Sciatic nerve (tissue), 2 donors: ENCODE measurements around the gene PLCXD1. TPM values are rescaled to one million over a fixed set of nuclear protein-coding genes. Genes with fewer than 3 reads are reported as not detected.
"Not testable (repeated sequence)": the region's sequence is repeated elsewhere in the genome, so short reads cannot be mapped to it uniquely, and the experiment has no call there.

Experiments
- ATAC-seq: fragments of 200-7000 bp; cut with Tn5 transposase; one replicate; pipeline ENCODE4 v1.9.1; 2020; ENCODE audit warnings: mild to moderate bottlenecking, moderate library complexity
- DNase-seq: peaks from one replicate; pipeline ENCODE4 v3.0.0-alpha.2; 2020; ENCODE audit warnings: low spot score
- intact Hi-C: fragments of 100-400 bp; cut with DNase I; formaldehyde crosslinking; loops from one replicate; pipeline ENCODE4 v1.14.2; 2022
- total RNA-seq: library from RNA; stranded (reverse); fragmentation: NEBNext Ultra II Directional; extraction: Animal tissue kit (Norgen Biotek cat#: 25700); gene quantifications from one replicate; pipeline ENCODE4 v1.2.1, GENCODE V29; 2021
- donor health status: DM: no; HTN: no; CAD: no.
- donor health status: DM: no; HTN: no; CAD: no.

Gene PLCXD1
- total RNA-seq, 1 donor from 2014 or later: 11.0 TPM

DNA sequence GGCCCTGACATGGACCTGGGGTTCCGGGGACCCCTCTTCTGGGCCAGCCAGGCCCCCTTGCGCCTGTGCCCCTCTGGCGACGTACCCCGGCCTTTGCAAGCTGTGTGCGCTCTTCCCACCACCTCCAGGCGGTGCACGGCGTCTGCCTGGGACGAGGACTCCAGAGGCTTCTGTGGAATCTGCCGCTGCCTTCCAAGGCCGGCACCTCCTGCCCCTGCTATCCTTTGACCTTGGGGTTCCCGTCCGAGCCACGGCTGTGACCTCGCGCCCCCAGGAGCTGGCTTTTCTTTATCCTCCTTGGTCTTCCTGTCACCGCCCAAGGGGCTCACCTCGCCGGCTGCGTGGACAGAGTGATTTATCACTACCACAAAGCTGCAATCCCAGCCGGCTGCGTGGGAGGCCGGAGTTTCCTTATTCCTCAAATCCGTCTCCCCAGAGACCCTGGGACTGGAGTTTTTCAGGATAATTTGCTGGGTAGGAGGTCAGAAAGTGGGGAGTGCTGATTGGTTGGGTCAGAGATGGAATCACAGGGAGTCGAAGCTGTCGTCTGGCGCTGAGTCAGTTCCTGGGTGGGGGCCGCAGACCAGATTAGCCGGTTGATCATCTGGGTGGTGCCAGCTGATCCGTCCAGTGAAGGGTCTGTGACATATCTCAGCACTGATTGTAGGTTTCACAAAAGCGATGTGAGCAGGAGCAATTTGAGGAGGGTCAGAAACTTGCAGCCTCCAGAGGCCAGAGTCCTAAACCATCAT, 19.8 kb upstream of the PLCXD1 start:
- ATAC-seq (no peak), DNase-seq (no peak)
- intact Hi-C loops: no loop called here

DNA sequence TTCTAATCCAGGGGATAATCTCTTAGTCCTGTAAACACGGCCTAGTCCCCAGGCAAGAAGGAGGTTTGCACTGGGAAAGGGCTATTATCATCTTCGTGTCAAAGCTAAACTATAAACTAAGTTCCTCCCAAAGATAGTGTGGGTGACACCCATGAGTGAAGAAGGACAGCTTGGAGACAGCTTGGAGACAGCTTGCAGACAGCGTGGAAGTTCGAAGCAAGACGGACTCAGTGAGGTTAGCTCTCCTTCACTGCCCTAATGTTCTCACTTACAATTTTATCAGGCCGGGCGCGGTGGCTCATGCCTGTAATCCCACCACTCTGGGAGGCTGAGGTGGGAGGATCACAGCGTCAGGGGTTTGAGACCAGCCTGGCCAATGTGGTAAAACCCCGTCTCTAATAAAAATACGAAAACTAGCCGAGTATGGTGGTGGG, 19.2 kb upstream of the PLCXD1 start:
- intact Hi-C loops: no loop called here
- DNase-seq: no peak
- no peak for ATAC-seq

DNA sequence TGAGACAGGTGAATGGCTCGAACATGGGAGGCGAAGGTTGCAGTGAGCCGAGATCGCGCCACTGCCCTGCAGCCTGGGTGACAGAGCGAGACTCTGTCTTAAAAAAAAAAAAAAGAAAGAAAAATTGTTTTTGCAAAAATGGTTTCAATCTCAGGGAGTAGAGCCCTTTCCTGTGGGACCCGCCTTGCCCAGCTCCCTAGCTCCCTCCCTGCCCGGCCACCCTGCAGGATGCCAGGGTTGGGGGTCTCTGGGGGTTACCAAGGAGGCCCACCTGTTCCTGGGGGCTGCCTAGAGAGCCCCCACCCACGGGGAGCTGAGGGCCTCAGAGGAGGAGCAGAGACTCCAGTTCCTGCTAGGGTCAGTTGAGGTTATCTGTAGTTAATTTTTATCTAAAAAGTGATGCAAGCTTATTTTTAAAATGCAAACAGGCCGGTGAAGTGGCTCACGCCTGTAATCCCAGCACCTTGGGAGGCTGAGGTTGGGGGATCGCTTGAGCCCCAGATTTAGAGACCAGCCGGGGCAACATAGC, 18.7 kb upstream of the PLCXD1 start:
- ATAC-seq (no peak), DNase-seq (no peak)
- intact Hi-C loops: no loop called here

DNA sequence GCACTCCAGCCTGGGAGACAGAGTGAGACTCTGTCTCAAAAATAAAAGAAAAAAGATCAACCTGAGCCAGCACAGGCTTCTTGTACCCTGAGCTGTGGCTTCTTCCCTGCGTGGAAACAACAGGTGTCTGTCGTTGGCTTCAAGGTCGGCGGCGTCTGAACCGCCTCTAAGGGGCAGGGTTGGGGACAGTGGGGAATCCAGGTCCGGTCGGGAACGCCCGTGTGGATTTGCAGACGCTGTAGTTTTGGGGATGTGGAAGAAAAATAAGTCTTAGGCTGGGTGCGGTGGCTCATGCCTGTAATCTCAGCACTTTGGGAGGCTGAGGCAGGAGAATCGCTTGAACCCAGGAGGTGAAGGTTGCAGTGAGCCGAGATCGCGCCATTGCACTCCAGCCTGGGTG, 17.2 kb upstream of the PLCXD1 start:
- intact Hi-C loops, ATAC-seq, DNase-seq: not testable (repeated sequence)

DNA sequence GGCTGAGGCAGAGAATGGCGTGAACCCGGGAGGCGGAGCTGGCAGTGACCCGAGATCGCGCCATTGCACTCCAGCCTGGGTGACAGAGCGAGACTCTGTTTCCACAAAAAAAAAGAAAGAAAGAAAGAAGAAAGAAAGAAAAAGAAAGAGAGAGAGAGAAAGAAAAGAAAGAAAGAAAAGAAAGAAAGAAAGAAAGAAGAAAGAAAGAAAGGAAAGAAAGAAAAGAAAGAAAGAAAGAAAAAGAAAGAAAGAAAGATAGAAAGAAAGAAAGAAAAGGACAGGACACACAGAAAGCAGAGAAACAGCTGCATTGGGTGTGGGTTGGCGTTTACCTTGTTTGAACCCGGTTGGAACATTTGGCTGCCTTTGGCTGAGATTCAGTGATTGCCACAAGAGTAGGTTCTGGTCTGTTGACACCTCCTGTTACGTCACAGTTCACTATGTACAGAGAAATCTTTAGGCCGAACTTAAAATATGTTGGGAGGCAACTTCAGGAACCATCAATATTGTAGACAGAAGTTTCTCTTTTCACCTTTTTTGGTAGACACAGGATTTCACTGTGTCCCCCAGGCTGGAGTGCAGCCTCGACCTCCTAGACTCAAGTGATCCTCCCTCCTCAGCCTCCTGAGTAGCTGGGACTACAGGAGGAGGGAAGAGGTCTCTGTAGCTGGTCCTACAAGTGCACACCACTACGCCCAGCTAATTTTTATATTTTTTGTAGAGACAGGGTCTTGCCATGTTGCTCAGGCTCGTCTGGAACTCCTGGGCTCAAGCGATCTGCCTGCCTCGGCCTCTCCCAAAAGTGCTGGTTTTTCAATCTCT, 16.3 kb upstream of the PLCXD1 start:
- DNase-seq (no peak), ATAC-seq (no peak)
- intact Hi-C loops: no loop called here

DNA sequence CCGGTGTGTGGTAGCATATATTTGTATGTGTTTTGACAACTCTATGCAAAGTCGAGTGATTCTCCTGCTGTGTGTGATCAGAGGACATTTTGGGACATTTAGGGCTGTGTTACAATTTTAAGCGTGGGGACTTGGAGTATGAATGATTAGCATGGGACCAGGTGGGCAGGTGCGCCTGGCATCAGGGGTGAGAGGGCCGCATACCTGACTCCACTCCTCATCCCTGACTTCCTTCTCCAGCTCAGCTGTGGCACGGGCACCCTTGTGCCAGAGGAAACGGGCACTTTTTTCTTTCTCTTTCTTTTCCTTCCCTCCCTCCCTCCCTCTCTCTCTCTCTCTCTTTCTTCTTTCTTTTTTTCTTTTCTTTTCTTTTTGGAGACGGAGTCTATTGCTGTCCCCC, 15.7 kb upstream of the PLCXD1 start:
- DNase-seq: no peak
- intact Hi-C loops: no loop called here
- no peak for ATAC-seq

DNA sequence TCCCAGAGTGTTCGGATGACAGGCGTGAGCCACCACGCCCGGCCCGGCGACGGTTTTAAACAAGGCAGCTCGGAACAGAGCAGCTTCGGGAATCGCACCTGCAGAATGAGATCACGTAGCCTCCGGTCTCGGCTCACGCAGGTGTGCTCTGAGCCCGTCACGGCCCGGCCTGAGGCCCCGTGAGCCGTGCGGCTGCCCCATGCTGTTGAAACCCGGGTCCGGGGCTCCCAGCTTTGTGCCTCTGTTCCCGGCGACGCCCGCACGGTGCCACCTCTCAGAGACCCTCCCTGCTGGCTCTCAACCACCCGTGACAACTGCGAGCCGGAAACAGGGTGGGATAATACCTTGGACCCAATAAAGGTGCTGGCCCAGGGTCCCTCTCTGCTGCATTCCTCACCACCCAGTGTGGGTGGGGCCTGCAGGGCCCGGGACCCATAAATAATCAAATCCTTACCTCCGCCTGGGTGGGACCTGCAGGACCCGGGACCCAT, 13.4 kb upstream of the PLCXD1 start:
- DNase-seq: peak; percentile 48

DNA sequence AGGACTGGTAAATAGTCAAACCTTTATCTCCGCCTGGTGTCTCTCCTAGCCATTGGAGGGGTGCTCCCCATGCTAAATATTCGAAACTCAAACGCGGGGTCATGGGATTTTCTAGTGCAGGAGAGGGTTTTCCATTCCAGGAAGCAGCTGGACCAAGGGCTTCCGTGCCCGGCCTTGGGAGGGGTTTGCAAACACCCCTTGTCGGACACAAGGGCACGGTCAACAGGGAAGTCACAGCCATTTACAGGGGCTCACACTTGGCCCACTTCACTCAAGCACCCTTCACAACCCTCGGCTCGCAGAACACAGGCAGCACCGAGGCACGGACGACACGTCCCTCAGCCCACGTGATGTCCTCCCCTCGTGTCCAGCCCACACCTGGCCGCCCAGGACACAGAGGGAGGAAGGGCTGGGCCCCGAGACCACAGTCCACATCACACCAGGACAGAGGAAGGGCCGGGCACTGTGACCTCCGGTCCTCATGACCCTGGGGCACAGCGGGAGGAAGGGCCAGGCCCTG, 10.3 kb upstream of the PLCXD1 start:
- ATAC-seq (no peak), DNase-seq (peak; percentile 50)
- intact Hi-C loops: no loop called here

More for the DNA sequence above, 13.4 kb upstream of the PLCXD1 start:
- intact Hi-C loops: no loop called here
- no peak for ATAC-seq

DNA sequence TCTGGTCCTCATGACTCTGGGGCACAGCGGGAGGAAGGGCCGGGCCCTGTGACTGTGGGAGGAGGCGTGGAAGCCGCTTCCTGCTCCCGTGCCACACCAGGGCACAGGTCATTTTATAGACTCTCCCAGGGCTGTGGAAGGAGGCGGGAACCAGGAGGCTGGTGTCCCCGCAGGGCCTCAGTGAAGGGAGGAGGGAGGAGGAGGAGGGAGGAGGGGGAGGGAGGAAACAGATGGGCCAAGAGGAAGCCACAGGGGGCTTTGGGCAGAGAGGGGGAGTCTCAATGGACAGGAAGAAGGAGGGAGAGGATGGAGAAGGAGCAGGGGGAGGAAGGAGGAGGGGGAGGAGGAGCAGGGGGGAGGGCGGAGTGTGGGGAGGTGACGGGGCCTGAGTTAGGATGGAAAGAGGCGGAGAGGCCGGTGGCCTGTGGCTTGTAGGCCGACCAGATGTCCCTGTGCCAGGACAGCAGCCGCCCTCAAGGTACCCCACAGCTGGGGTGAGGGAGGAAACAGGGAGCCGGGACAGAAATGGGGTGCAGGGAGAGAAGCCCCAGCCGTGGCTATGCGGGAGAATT, 6.2 kb upstream of the PLCXD1 start:
- ATAC-seq: peak; percentile 47
- intact Hi-C loops: no loop called here
- peak; percentile 60 for DNase-seq

DNA sequence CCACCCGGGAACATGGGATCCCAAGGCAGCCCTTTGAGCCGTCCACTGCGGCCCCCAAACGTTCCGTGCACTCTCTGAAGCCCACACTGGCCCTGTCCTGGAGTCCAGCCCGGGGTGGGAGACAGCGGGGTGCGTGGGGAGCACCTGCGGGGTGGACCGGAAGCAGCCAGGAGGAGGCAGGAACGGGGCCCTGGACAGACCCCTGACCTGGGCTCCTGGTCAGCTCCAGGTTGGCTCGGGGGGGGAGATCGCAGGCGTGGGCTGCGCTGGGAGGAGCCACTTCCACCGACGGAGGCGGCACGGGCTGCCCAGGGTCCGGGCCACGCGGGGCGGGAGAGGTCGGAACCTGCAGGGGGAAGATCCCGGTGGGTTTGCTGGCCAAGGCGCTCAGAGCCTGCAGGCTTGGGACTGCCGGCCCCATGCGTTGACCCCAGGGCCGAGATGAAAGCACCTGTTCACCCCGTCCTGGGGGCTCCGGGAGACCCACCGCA, 5.7 kb upstream of the PLCXD1 start:
- DNase-seq (no peak), ATAC-seq (peak; percentile 41)
- intact Hi-C loops: no loop called here

DNA sequence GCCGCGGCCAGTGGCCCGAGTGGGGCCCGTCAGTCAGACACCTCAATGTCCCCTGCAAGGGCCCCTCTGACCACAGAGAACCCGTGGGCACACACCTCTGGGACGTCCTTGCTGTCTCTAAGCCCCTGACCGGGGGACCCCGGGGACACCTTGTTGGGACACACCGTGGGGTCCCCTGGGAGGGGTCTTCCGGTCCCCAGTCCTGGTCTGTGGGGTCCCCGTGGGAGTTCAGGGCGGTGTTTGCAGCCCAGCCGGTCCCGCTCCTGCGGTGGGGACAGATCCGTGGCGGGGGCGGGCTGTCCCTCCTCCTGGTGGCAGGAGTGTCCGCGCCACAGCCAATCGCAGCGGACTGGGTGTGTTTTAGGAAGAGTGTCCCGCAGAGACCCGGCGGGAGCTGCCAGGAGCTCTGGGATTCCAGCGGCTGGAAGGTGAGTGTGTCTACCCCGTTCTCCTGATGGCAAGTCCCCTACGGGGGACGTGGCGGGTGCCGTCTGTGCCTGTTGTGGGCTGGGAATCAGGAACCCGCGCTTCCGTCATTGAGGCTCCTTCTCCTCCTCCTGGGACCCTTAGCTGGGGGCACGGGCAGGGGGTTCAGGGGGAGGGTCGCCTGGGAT, 5.1 kb upstream of the PLCXD1 start:
- intact Hi-C loops: no loop called here
- DNase-seq (peak; percentile 81), ATAC-seq (peak; percentile 96)

DNA sequence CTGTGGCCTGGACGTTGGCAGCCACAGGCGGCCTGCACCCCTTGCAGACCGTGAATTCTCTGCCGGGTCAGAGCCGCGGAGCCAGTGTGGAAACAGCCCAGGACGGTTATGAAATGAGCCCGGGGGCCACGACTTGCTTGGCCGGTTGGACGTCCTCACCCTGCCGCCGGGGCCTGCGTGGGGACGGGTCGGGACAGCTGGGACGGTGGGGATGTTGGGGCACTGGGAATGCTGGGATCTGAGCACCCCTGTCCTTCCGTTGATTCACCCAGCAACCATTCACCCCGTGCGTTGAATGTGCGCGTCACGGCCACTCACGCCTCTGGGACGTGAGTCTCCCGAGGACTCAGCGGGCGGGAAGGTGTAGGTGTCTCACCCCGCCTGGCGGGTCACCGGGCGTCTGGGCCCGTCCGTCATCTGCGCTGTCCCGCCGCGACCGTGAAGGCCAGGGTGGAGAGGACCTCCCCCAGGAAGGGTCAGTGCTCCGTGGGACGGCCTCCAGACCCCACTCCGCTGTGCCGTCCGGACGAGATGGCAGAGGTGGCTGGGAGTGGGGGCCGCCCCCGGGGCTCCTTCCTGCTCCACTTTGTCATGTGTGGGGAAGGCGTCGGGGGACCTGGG, 4.5 kb upstream of the PLCXD1 start:
- ATAC-seq (peak; percentile 72), DNase-seq (peak; percentile 65)
- intact Hi-C loops: no loop called here

DNA sequence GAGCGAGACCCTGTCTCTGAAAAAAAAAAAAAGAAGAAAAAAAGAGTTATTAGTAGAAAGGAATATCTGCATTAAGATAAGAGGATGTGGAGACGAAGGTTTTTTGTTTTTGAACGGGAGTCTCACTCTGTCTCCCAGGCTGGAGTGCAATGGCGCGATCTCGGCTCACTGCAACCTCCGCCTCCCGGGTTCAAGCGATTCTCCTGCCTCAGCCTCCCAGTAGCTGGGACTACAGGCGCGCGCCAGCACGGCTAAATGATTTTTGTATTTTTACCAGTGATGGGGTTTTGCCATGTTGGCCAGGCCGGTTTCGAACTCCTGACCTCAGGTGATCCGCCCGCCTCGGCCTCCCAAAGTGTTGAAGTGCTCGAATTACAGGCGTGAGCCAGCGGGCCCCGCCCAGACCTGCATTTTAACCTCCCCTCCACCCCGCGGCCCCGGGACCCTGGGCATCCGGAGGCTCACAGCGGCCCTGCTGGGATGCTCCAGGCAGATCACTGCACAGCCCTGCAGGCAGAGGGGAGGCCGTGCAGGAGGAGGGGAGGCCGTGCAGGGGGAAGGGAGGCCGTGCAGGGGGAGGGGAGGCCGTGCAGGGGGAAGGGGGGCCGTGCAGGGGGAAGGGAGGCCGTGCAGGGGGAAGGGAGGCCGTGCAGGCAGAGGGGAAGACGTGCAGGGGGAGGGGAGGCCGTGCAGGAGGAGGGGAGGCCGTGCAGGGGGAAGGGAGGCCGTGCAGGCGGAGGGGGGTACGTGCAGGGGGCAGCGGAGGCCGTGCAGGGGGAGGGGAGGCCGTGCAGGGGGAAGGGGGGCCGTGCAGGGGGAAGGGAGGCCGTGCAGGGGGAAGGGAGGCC, 1.2 kb upstream of the PLCXD1 start:
- peak; percentile 53 for DNase-seq
- ATAC-seq, intact Hi-C loops: not testable (repeated sequence)

DNA sequence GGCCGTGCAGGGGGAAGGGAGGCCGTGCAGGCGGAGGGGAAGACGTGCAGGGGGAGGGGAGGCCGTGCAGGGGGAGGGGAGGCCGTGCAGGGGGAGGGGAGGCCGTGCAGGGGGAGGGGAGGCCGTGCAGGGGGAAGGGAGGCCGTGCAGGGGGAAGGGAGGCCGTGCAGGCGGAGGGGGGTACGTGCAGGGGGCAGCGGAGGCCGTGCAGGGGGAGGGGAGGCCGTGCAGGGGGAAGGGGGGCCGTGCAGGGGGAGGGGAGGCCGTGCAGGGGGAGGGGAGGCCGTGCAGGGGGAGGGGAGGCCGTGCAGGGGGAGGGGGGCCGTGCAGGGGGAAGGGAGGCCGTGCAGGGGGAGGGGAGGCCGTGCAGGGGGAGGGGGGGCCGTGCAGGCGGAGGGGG, 459 bp upstream of the PLCXD1 start:
- intact Hi-C loops, ATAC-seq, DNase-seq: not testable (repeated sequence)

DNA sequence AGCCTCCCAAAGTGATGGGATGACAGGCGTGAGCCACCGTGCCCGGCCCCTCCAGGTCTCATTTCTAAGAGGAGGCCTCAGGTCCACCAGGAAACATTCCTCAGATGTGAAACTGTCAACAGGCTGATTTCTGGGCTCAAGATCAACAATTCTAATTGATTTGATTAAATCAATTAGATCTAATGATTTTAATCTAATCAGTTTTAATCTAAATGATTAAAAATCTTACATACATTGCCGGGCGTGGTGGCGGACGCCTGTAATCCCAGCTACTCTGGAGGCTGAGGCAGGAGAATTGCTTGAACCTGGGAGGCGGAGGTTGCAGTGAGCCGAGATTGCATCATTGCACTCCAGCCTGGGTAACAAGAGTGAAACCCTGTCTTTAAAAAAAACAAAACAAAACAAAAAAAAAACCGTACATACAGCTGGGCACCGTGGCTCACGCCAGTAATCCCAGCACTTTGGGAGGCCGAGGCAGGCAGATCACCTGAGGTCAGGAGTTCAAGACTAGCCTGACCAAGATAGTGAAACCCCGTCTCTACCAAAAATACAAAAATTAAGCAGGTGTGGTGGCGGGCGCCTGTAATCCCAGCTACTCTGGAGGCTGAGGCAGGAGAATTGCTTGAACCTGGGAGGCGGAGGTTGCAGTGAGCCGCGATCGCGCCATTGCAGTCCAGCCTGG, 960 bp downstream of the PLCXD1 start:
- peak; percentile 32 for DNase-seq
- ATAC-seq, intact Hi-C loops: not testable (repeated sequence)

DNA sequence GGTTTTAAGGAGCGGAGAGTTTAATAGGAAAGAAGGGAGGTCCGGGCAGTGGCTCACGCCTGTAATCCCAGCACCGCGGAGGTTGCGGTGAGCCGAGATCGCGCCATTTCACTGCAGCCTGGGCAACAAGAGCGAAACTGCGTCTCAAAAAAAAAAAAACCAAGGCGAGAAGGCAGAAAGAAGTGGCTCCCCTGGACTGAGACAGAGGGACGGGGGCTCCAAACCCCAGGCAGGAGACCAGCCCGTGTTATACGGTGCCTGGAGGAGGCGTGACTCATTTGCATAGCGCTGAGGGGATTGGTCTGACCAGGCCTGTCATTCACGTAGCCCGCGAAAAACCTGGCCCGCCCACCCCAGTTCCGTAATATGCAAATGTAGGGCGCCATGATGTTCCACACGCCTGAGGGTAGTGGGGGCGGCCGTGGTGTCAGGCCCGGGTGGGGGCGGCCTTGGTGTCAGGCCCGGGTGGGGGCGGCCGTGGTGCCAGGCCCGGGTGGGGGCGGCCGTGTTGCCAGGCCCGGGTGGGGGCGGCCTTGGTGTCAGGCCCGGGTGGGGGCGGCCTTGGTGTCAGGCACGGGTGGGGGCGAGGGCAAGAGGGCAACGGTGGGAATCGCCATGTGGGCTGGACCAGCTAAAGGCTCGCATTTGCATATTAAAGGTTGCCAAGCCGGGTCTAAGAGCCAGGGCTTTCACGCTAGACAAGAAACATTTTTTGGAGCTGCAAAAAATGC, 2.1 kb downstream of the PLCXD1 start:
- intact Hi-C loops: no loop called here
- ATAC-seq: peak; percentile 99

More for the DNA sequence above, 2.1 kb downstream of the PLCXD1 start:
- peak; percentile 93 for DNase-seq
